Hematopoietic multipotent progenitor cell (in vitro differentiated cells): ENCODE data around the gene AACS. TPM values are rescaled to one million over a fixed set of nuclear protein-coding genes. Genes with fewer than 3 reads are reported as not detected.
"Not testable (repeated sequence)": the region's sequence is repeated elsewhere in the genome, so short reads cannot be mapped to it uniquely, and the experiment has no call there.

Source experiments
- DNase-seq, 3 donors: peaks; one replicate each; pipeline ENCODE4 v3.0.0-alpha.2; 2011 to 2015; ENCODE audit warnings: low read depth in 2 of 3, low spot score in 2 of 3
- total RNA-seq: library from RNA; depleted of rRNA; stranded (reverse); fragments of >200 nt; gene quantifications from one replicate; pipeline ENCODE4 v1.2.3, GENCODE V29; 2012

The AACS gene
- total RNA-seq, 1 donor, result 16.7 TPM

DNA sequence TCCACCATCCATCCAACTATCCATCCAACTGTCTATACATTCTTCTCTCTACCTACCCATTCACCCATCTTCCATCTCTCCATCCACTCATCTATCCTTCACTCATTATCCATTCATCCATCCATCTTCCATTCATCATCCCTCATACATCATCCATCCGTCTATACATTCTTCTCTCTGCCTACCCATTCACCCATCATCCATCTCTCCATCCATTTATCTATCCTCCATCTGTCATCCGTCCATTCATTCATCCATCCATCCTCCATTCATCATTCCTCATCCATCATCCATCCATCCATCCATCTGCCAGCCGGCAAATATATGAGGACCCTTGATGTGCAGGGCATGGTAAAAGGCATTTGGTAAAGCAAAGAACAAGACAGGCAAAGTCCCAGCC is 25.2 kb downstream of the AACS start:
- no peak for DNase-seq

DNA sequence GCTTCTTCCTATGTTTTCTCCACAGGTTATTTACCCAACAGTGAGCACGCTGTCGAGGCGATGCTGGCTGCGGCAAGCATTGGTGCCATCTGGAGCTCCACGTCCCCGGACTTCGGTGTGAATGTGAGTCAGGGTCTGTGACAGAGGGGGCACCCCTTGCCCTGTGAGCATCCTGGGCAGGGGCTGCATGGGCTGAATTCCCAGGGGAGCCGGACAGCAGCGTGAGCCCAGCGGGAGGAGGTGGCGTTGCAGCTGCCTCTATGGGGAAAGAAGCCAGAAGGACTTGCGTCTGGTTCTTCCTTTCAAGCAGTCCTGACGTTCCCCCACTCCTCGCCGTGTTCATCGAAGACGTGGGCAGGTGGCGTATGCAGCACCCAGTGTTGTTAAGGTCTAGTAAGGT is 26.2 kb downstream of the AACS start:
- DNase-seq, result no peak

DNA sequence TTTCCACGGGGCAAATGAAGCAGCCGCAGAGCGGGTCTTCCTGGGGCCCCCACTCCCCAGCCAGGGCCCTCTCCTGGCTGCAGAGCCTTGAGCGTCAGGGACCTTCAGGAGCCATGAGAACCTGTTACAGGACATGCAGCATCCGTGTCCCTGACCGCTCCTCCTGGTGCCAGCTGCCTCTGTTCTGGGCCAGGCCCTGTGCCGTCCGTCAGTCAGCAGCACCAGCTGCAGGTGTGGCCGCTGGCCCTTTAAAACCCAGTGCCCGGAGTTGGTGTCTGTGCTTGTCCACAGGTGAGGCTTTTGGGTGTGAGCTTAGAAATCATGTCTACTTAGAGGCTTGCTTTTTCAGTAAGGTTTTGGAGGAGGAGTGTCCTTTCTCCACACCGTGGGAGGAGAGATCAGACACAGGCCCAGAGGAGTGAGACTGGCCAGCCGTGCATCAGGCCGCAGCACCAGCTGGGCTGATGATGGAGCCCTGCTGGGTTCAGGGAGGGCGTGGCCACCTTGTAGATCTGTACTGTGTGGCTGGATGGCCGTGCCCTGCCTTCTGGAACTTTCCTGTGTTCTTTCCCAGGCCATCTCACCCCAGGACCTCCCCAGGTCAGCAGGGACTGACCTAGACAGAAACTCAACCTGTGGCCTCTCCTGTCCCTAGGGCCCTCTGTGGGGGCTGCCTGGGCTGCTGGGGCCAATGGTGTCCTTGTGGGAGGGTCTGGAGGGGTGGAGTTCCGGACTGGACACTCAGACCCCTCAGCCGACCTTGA is 27.1 kb downstream of the AACS start:
- DNase-seq, result no peak

DNA sequence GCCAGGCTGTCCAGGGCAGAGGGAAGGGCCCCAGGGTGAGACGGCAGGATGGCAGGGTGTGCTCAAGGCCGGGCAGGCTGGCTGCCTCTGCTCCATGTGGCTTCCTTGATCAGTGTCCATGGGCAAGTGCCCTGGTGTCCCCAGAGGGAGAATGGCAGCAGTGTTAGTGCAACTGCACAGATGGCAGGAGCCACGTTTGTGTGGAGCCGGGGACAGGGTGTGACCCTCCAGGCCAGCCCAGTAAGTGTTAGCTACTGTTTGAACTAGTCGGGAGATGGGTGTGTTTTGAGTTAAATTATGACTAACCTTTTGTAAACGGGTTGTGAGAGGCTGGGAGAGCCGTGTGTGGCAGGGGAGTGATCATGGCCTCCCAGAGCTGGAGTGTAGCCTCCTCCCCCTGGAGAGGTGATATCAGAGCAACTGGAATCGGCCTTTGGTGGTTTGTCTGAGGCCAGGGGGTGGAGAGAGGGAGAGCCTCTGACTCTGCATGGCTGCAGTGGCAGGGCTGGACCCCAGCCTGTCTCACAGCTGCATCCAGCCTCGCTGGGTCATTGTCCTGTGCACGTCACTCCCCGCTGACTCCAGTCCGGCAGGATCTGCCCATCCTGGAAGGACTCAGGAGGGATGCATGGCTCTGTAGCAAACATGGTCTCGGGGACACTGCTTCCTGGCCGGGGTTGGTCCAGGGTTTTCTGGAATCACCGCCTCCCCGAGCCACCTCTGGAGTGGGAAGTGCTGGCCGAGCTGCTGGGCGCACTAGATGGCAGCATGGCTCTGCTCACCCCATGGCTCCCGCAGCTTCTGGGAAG is 27.8 kb downstream of the AACS start:
- no peak for DNase-seq

DNA sequence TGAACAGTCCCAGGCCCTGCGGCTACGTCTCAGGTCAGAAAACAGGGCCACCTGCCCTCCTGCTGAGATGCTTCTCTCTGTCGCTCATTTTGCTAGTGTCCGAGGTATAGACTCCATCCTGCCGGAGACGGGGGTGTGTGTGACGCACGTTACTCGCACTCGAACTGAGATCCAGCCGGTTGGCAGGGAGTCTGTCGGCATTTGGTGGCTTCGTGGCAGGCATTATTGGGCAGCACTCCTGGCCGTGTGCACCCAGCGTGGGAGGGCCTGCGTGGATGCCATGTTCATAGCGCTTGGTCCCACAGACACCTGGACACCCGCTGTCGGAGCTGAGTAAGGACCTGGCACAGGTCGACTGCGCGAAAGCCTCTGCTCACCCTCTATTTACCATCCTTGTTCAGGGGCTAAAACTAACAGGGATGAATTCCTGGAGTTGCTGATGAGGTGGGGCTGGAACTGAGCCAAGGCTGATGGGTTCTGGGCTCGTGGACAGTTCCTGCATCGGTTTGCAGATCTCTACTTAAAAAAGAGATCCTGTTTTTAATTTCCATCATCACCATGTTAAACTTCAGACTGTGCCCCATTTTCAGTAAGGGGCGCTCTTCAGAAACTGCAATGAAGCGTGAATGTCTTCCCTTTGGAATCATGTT is 28.6 kb downstream of the AACS start:
- DNase-seq, result no peak

DNA sequence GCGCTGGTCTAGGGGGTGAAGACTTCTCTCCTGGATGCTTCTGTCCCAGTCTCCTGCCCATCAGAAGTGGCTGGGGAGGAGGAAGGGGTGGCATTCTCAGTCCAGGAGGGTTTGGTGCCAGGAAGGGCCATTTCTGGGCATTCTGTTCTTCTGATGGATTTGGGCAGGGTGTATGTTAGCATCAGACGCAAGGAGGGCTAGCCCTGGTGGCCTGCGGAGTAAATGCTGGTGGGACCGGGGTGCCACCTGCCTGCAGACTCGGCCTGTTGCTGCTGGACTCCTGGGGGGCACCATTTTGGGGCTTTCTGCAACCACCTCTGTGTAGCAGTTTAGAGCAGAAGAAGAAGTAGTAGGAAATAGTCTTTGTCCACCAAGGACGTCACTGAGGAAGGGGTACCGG is 31.7 kb downstream of the AACS start:
- DNase-seq, result no peak

DNA sequence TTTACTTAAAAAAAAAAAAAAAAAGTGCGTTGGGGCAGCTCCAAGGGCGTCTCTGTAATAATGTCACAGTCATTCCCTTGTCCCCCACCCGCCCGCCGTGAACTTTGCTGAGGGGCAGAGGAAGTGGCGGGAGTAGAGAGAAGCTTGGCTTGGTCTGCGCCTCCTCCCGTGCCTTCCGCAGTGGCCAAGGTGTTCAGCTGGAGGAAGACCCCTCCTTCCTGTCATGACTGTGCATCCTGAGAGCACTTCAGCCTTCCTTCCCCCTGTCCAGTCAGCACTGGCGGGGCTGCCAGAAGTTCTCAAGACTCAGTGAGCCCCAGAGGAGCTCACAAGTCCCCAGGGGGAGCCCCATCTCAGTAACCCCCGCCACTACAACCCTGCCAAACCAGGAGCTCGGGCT is 32.2 kb downstream of the AACS start:
- DNase-seq, result peak in 1 of 3 donors; percentile 28

DNA sequence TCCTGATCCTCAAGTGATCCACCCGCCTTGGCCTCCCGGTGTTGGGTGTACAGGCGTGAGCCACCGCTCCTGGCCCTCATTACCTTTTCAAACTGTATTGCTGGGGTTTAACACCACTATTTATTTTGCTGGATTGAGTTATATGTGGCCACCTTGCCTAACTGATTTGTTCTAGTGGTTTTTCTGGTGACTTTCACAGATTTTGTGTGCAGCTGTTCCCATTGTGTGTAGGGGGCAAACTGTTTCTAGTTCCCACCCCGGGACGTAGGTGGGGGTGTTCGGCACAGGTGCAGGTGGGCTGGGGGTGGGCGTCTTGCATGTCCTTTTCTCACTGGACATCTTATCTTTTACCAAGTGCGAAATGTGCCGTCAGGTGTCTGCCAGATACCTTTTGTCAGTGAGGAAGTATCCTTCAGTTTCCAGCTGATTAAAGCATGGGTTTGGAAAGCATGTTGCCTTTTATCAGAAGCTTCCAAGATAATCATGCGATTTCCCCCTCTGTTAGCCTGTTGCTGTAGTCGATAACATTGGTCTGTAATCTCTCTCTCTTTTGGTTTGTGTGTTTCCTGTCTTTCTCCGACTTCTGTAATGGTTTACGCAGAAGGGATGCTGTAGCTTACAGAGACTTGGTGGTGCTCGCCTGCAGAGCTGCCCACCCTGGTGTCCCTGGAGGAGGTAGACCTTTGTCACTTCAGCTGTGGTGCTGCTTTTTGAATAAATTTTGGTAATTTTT is 33.6 kb downstream of the AACS start:
- DNase-seq, result peak in 2 of 3 donors; percentile 2 to 15

DNA sequence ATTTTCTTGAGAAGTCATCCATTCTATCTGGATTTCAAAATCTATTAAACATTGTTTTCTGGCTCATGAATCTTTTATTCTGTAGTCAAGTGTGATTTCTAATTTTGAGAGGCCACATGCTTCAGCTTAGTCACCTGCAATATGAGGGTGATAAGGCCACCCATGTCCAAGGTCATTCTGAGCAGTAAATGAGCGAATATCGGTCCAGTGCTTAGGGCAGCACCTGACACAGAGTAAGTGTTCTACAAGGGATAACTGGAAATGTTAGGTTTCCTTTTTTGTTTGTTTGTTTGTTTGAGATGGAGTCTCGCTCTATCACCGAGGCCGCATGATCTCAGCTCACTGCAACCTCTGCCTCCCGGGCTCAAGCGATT is 34.2 kb downstream of the AACS start:
- DNase-seq, result no peak

DNA sequence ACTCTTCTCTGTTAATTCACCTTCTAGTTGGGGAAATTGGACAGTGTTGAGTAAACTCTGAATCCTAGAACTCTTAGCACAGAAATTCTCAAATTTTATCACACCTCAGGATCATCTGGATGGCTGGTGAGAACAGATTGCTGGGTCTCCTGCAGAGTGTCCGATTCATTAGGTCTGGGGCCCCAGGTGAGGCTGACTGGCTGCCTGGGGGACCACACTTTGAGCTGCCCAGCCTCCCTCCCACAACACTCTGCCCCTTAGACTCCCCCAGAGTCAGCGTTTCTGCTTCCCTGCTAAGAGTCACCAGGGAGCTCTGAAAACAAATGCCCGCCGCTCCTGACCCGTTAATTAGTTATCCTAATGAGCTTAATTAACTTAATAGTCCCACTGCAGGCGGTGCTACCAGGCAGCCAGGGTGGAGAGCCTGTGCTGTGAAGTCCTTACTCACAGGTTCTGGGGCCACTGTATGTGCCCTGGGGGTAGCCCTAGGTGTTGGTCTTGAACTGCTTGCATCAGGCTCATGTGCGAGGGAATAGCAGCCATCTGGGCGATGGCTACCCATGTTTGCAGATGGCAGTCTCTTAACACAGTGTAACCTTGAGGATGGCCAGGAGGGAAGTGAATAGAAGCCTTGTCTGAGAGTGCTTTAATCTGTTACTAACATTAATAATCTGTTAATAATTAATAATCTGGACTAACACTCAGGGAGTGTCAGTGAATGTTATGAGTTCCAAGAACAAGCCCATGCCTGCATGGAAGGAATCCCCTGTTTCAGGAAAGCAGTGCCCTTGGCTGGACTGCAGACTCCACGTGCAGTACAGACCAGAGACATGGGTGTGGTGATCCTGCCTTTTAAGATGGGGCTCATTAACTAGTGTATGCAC is 35.6 kb downstream of the AACS start:
- no peak for DNase-seq

DNA sequence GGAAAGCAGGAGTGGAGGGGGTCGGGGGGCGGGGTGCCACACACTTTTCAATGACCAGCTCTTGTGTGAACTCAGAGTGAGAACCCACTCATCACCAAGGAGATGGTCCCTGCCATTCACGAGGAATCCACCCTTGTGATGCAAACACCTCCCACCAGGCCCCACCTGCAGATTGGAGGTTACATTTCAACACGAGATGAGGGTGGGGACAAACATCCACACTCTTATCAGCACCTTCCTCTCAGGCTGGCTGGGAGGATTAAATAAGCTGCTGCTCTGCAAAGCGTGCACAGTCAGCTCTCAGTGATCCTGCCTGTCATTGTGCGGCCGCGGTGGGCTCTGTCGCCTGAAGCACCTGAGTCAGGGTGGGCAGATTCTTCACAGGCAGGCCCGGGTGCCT is 39.7 kb downstream of the AACS start:
- DNase-seq, result no peak

DNA sequence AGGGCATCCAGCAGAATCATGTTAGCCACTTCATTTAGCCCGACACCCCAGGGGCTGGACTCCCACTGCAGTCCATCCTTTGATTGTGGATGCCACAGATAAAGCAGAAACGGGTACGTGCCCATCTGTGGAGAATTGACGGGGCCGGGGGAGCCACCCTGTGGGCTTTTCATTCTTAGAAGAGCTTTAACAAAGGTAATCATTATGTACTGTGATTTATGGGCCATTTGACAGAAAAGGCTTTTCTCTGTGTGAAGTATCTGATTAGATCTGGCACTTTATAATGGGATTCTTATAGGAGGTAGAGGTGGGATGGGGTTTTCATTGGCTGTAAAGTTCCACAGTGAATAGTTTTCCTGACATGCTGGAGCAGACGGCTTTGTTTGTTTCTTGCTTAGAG is 40.4 kb downstream of the AACS start:
- DNase-seq, result no peak

DNA sequence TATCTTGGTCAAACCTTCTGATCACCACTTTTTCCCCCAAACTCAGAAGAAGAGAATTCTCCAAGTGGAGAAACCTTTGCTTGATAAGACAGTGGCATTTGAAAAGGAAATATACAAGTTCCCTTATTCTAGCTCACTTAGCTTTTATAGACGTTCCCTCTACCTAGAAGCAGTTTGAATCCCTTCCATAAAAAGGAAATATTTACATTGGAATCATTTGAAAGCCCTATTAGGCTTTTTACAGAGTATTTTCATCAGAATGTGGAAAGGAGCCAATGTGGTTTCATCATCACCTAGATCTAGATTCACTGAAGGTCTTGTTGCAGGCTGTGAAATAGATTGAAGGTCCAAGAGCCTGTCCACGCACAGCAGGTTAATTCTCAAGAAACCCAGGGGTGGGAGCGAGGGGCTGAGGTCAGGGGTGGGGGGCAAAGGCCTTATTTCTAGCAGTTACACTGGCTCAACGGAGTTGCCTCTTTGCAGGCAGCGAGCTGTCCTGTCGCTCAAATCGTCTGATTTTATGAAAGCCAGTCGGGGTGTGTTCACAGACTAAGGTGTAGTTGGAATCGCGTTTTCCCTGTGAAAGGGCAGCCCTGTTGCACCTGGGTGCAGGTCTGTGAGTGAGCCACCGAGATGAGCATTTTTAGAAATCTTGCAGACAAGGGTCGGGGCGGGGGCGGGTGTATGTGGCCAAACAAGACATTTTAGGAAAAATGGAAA is 45.6 kb downstream of the AACS start:
- DNase-seq, result no peak

DNA sequence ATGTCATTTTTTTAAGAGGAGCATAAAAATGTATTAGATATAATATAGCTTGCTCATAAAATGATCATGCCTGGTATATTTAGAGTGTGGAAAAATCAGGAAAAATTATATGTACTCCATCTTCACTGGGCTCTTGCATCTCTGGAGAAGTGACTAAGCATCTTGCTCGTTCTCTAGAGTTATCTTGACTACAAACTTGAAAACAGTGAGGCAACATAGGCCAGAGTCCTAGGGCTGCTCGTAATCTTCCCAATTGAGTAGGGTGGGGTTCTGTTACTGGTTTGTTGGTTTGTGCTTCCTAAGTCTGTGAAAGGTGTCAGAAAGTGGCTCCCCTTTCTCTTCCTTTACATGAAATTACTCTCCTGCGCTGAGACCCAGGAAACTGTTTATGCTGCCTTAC is 46.2 kb downstream of the AACS start:
- no peak for DNase-seq

DNA sequence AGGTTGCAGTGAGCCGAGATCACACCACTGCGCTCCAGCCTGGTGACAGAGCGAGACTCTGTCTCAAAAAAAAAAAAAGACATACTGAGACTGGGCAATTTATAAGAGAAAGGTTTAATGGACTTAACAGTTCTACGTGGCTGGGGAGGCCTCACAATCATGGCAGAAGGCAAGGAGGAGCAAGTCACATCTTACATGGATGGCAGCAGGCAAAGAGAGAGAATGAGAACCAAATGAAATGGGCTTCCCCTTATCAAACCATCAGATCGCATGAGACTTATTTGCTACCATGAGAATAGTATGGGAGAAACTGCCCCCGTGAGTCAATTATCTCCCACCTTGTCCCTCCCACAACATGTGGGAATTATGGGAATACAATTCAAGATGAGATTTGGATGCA is 47.4 kb downstream of the AACS start:
- not testable (repeated sequence) for DNase-seq

DNA sequence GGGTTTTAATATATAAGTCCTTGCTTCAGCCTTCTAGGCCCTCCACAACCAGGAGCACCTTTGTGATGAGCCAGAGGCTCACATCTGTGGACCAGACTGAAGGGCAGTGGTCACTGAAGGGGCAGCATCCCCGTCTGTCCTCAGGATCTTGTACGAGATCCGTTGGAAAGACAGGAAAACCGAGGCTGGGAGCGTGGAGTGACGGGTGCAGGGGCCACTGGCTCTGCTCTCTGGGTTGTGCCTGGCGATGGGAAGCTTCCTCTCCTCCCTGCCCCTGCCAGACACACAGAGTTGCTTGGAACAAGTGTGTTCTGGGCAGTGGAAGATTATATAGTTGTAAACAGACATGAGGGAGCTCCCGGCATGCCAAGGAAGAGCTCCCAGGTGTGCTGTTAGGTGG is 48.0 kb downstream of the AACS start:
- DNase-seq, result no peak

DNA sequence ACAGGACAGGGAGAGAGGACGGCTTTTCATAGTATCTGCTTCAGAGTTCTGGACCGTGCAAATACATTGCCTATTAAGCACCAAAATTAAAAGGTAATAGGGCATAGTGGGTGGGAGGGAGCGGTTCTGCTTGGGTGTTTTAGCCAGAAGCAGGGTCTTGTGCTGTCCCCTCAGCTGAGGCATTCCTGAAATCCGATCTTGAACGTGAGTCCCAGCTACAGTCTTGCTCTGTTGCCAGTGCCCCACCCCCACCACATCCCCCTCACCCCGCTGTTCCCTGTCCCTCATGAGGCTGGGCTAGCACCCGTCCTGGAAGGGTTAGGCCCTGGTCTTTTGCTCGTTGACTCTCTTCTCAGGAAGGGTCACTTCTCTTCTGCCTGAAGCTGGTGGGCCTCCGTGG is 48.6 kb downstream of the AACS start:
- no peak for DNase-seq

DNA sequence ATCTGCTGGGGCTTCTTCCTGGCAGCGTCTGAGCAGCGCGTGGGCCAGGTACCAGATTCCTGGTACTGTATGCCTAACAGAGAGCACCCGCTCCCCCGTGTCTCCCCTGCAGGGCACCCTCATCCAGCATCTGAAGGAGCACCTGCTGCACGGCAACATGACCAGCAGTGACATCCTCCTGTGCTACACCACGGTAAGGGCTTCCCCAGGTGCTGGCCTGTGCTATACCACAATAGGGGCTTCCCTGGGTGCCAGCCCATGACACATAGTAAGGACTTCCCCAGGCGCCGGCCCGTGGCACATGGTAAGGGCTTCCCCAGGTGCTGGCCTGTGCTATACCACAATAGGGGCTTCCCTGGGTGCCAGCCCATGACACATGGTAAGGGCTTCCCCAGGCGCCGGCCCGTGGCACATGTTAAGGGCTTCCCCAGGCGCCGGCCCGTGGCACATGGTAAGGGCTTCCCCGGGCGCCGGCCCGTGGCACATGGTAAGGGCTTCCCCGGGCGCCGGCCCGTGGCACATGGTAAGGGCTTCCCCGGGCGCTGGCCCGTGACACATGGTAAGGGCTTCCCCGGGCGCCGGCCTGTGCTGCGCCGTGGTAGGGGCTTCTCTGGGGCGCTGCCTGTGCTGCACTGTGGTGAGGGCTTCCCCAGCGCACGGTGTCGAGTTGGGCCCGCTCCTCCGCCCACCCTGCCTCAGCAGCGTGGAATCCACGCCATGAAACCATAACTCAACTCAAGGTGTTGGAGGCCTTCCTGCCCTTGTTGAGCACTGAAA is 49.3 kb downstream of the AACS start:
- no peak for DNase-seq

DNA sequence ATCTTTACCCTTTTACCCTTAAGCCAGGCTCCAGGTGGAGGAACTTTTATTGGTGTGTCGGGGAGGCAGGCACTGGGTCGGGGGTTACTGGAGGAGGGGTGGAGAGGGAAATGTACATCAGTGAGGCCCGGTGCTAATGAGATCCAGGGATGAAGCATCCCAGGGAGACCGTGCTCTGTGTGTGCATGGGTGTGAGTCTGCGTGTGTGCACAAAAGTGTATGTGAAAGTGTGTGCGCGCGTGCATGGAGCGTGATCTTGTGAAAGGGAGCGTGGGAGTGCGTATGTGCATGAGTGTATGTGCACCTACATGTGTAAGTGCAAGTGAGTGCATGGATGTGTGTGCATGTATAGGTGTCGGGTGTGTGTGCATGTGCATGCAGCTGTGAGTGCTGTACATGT is 55.3 kb downstream of the AACS start:
- DNase-seq, result no peak
